NB4 (cell line): ENCODE results near the gene PDE6G.
A peak's percentile ranks its signal among the peaks of the same experiment; 100 is the strongest.

ENCODE experiments used
- DNase-seq: peaks from one replicate; pipeline ENCODE4 v3.0.0; 2010; ENCODE audit warnings: low read depth
- H3K4me3 ChIP-seq: one replicate; pipeline ENCODE4 v1.5.1; 2011; ENCODE audit warnings: mild to moderate bottlenecking, low read depth, low read length, moderate library complexity
- CTCF ChIP-seq: IDR thresholded peaks from one replicate; pipeline ENCODE4 v1.5.1; 2012; ENCODE audit warnings: low read depth, low read length
- MAX ChIP-seq: IDR thresholded peaks from 2 replicates; pipeline ENCODE4 v1.6.1; 2011; ENCODE audit warnings: low read depth, low read length
- MYC ChIP-seq: IDR thresholded peaks from 2 replicates; pipeline ENCODE4 v1.6.1; 2011; ENCODE audit warnings: low read depth, low read length
- POLR2A ChIP-seq: IDR thresholded peaks from 2 replicates; pipeline ENCODE4 v1.6.1; 2011; ENCODE audit warnings: mild to moderate bottlenecking; ENCODE audit not compliant: insufficient read length; ENCODE audit errors: extremely low read depth

Gene PDE6G

GRCh38 chr17:81656118-81656743, at the start of gene PDE6G:
Gene PDE6G, minus strand, starts transcription at chr17:81656542. Its CDS starts 3,237 bp downstream, at chr17:81653305.
- DNase-seq = peak; percentile 71
- no peak within 1 kb of the TSS for H3K4me3 ChIP-seq
- TF ChIP-seq POLR2A = no peak
- no peak for TF ChIP-seq MAX
- no peak for TF ChIP-seq CTCF
- TF ChIP-seq MYC = no peak

- DNase-seq = no peak
- no peak for TF ChIP-seq POLR2A
- TF ChIP-seq MAX = no peak
- no peak for TF ChIP-seq MYC
- TF ChIP-seq CTCF = no peak
- H3K4me3 ChIP-seq = no peak overlapping the region
Measured at GRCh38 chr17:81705518-81706231, 49.3 kb upstream of the PDE6G start.

- H3K4me3 ChIP-seq = peak overlapping the region; percentile 95
- peak; percentile 42 for DNase-seq
- TF ChIP-seq POLR2A (no peak), CTCF (no peak), MYC (no peak), MAX (peak; percentile 71)
Measured at GRCh38 chr17:81703747-81704654, 47.7 kb upstream of the PDE6G start.

GRCh38 chr17:81702934-81703746, 46.8 kb upstream of the PDE6G start, which contains the start of gene MRPL12:
Gene MRPL12, plus strand, starts transcription at chr17:81703367. Its CDS starts 135 bp downstream, at chr17:81703502.
- TF ChIP-seq MAX = peak; percentile 88
- peak; percentile 97 for TF ChIP-seq MYC
- no peak for TF ChIP-seq CTCF
- TF ChIP-seq POLR2A = peak; percentile 95
- peak; percentile 96 for DNase-seq
- H3K4me3 ChIP-seq = peak within 1 kb of the TSS; percentile 95
